Dendritic cell treated with granulocyte-macrophage colony-stimulating factor and Interleukin-4, amounts not matched to agents 40 ng/mL and 50 ng/mL, for 4 days (primary cell): ENCODE data around the gene CHST11.
"Not testable (repeated sequence)": the region's sequence is repeated elsewhere in the genome, so short reads cannot be mapped to it uniquely, and the experiment has no call there.

Source experiments
- H3K27ac Mint-ChIP-seq: one replicate; pipeline ENCODE4 v1.8.0; 2022; ENCODE audit warnings: mild to moderate bottlenecking, mixed read lengths
- H3K27me3 Mint-ChIP-seq: one replicate; pipeline ENCODE4 v1.8.0; 2022; ENCODE audit warnings: mild to moderate bottlenecking, mixed read lengths
- H3K36me3 Mint-ChIP-seq: one replicate; pipeline ENCODE4 v1.8.0; 2022; ENCODE audit warnings: low read depth, mixed read lengths
- H3K4me1 Mint-ChIP-seq: one replicate; pipeline ENCODE4 v1.8.0; 2022; ENCODE audit warnings: low read depth, mixed read lengths
- H3K4me3 Mint-ChIP-seq: one replicate; pipeline ENCODE4 v1.8.0; 2022; ENCODE audit warnings: mild to moderate bottlenecking, moderate library complexity, mixed read lengths
- H3K9me3 Mint-ChIP-seq: one replicate; pipeline ENCODE4 v1.8.0; 2022; ENCODE audit warnings: mixed read lengths
- intact Hi-C: fragments of 100-400 bp; cut with micrococcal nuclease; formaldehyde crosslinking; loops from one replicate; pipeline ENCODE4 v1.15.0; 2022

CHST11 gene

GRCh38 chr12:104600790-104601739 is 144.3 kb downstream of the CHST11 start:
- Mint-ChIP-seq H3K4me1 (peaks cover 91% of the 10 kb centered on the region), H3K27me3 (no peaks in the 10 kb centered on the region), H3K4me3 (no peak overlapping the region), H3K27ac (peak overlapping the region; percentile 64), H3K9me3 (no peaks in the 10 kb centered on the region), H3K36me3 (peaks cover 49% of the 10 kb centered on the region)
- intact Hi-C loops = loop anchor here (5.0 kb wide), 1 partner anchor 41 kb away; no protein-coding TSS in a partner anchor

DNA sequence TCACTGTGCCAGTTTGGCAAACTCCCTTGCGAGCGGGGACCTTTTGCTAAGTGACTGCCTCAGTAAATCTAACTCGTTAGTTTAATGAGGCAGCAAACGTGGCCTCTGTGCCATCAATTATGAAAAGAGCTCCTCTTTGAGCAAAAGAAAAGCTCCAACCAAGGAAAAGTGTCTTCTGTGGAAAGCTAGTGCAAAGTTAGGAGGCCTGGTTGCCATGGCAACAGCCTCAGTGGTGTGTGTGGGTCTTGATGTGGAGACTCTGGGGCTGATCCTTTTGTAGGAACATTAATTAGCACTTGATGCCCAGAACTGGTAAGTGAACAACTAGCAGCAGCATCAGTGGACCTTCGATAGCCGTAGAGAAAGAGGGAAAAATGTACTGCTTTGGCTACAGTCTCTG is 145.7 kb downstream of the CHST11 start:
- Mint-ChIP-seq H3K4me3 (no peak overlapping the region), H3K4me1 (peaks cover 89% of the 10 kb centered on the region), H3K36me3 (peaks cover 62% of the 10 kb centered on the region), H3K9me3 (no peaks in the 10 kb centered on the region), H3K27me3 (no peaks in the 10 kb centered on the region), H3K27ac (no peak overlapping the region)
- intact Hi-C loops = loop anchor here (5.0 kb wide), 1 partner anchor 40 kb away; no protein-coding TSS in a partner anchor

GRCh38 chr12:104602896-104603295 is 146.1 kb downstream of the CHST11 start:
- H3K27me3 Mint-ChIP-seq = no peaks in the 10 kb centered on the region
- no peak overlapping the region for H3K4me3 Mint-ChIP-seq
- intact Hi-C loops = loop anchor here (5.0 kb wide), 1 partner anchor 39 kb away; no protein-coding TSS in a partner anchor
- H3K4me1 Mint-ChIP-seq = peaks cover 88% of the 10 kb centered on the region
- H3K36me3 Mint-ChIP-seq = peaks cover 66% of the 10 kb centered on the region
- no peaks in the 10 kb centered on the region for H3K9me3 Mint-ChIP-seq
- peak overlapping the region; percentile 94 for H3K27ac Mint-ChIP-seq

GRCh38 chr12:104603545-104603973 is 146.8 kb downstream of the CHST11 start:
- Mint-ChIP-seq H3K27ac (peak overlapping the region; percentile 94), H3K27me3 (no peaks in the 10 kb centered on the region), H3K9me3 (no peaks in the 10 kb centered on the region), H3K4me3 (peak overlapping the region; percentile 28), H3K36me3 (peaks cover 73% of the 10 kb centered on the region), H3K4me1 (peaks cover 88% of the 10 kb centered on the region)
- intact Hi-C loops = loop anchor here (5.0 kb wide), 1 partner anchor 39 kb away; no protein-coding TSS in a partner anchor

- intact Hi-C loops = loop anchor here (5.0 kb wide), 1 partner anchor 38 kb away; no protein-coding TSS in a partner anchor
- no peaks in the 10 kb centered on the region for H3K27me3 Mint-ChIP-seq
- H3K36me3 Mint-ChIP-seq = peaks cover 77% of the 10 kb centered on the region
- peaks cover 88% of the 10 kb centered on the region for H3K4me1 Mint-ChIP-seq
- H3K9me3 Mint-ChIP-seq = no peaks in the 10 kb centered on the region
- peak overlapping the region; percentile 28 for H3K4me3 Mint-ChIP-seq
- peak overlapping the region; percentile 94 for H3K27ac Mint-ChIP-seq
Observed at GRCh38 chr12:104604070-104604994, 147.6 kb downstream of the CHST11 start.

DNA sequence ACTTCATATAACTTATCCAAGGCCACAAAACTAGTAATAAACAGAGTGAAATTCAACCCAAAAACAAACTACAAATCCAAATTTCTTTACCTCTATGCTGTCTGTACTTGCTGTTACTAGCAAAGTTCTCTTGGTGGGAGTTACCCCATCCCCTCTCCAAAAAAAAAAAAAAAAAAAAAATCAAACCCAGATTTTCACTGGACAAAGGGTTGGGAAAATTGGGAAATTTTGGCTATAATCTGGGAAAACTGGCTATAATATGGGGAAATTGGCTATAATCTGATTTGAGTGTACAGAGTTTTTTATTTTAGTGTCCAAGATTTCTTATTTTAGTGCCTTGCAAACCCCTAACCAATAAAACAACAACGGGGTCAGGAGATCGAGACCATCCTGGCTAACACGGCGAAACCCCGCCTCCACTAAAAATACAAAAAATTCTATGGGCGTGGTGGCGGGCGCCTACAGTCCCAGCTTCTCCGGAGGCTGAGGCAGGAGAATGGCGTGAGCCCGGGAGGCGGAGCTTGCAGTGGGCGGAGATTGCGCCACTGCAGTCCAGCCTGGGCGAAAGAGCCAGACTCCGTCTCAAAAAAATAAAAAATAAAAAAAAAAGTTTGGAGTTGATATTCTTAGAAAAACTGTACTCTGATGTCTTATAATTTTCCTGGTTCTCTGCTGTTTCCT is 148.4 kb downstream of the CHST11 start:
- intact Hi-C loops = loop anchor here (5.0 kb wide), 1 partner anchor 37 kb away; no protein-coding TSS in a partner anchor
- H3K36me3 Mint-ChIP-seq = peaks cover 74% of the 10 kb centered on the region
- peaks cover 80% of the 10 kb centered on the region for H3K4me1 Mint-ChIP-seq
- H3K27me3 Mint-ChIP-seq = no peaks in the 10 kb centered on the region
- H3K4me3 Mint-ChIP-seq = no peak overlapping the region
- no peaks in the 10 kb centered on the region for H3K9me3 Mint-ChIP-seq
- peak overlapping the region; percentile 94 for H3K27ac Mint-ChIP-seq

- Mint-ChIP-seq H3K4me1 (peaks cover 74% of the 10 kb centered on the region), H3K27ac (peak overlapping the region; percentile 94), H3K27me3 (no peaks in the 10 kb centered on the region), H3K9me3 (no peaks in the 10 kb centered on the region), H3K36me3 (peaks cover 69% of the 10 kb centered on the region), H3K4me3 (no peak overlapping the region)
- intact Hi-C loops = no loop called here
Observed at GRCh38 chr12:104605685-104606084, 148.9 kb downstream of the CHST11 start.

- peaks cover 63% of the 10 kb centered on the region for H3K36me3 Mint-ChIP-seq
- intact Hi-C loops = no loop called here
- no peak overlapping the region for H3K4me3 Mint-ChIP-seq
- H3K4me1 Mint-ChIP-seq = peaks cover 69% of the 10 kb centered on the region
- H3K27me3 Mint-ChIP-seq = no peaks in the 10 kb centered on the region
- peaks cover 25% of the 10 kb centered on the region for H3K9me3 Mint-ChIP-seq
- H3K27ac Mint-ChIP-seq = peak overlapping the region; percentile 7
Observed at GRCh38 chr12:104608998-104609397, 152.2 kb downstream of the CHST11 start.

GRCh38 chr12:104609445-104609844 is 152.7 kb downstream of the CHST11 start:
- intact Hi-C loops = no loop called here
- Mint-ChIP-seq H3K27me3 (no peaks in the 10 kb centered on the region), H3K9me3 (peaks cover 25% of the 10 kb centered on the region), H3K27ac (peak overlapping the region; percentile 7), H3K4me1 (peaks cover 65% of the 10 kb centered on the region), H3K36me3 (peaks cover 61% of the 10 kb centered on the region), H3K4me3 (no peak overlapping the region)

DNA sequence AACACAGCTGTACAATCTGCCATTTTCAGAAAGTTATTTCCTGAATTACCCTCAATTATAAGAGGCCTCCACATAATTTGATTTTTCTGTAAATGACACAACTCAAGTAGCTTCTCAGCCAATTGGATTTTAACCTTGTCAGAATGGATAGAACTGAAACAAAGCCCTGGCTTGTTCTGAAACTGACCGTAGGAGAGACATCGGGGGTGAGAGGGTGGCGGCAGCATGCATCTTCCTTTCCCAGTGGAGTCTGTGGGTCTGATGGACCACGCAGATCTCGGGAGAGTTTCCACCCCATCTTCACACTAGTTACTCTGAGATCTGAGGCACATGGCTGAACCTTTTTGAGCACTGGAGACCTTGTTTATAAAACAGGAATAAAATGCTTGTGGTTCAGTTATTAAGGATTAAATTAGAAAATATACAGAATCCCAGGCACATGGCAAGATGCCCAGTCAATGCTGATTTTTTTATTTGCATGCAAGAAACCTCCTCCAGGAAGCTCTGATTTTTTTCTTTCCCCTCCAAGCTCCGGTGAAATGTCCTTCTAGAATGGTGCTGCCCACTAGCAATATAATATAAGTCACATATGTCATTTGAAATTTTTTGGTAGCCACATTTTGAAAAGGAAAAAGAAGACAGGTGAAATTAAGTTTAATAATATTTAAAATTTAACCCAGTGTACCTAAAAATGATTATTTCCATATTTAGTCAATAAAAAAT is 153.9 kb downstream of the CHST11 start:
- Mint-ChIP-seq H3K4me1 (peaks cover 69% of the 10 kb centered on the region), H3K9me3 (peaks cover 25% of the 10 kb centered on the region), H3K36me3 (peaks cover 74% of the 10 kb centered on the region), H3K27me3 (no peaks in the 10 kb centered on the region), H3K4me3 (no peak overlapping the region), H3K27ac (no peak overlapping the region)
- intact Hi-C loops = no loop called here

- no peak overlapping the region for H3K4me3 Mint-ChIP-seq
- H3K27ac Mint-ChIP-seq = peak overlapping the region; percentile 47
- H3K9me3 Mint-ChIP-seq = peaks cover 25% of the 10 kb centered on the region
- H3K36me3 Mint-ChIP-seq = peaks cover 74% of the 10 kb centered on the region
- no peaks in the 10 kb centered on the region for H3K27me3 Mint-ChIP-seq
- intact Hi-C loops = no loop called here
- H3K4me1 Mint-ChIP-seq = peaks cover 67% of the 10 kb centered on the region
Observed at GRCh38 chr12:104611671-104612070, 154.9 kb downstream of the CHST11 start.

DNA sequence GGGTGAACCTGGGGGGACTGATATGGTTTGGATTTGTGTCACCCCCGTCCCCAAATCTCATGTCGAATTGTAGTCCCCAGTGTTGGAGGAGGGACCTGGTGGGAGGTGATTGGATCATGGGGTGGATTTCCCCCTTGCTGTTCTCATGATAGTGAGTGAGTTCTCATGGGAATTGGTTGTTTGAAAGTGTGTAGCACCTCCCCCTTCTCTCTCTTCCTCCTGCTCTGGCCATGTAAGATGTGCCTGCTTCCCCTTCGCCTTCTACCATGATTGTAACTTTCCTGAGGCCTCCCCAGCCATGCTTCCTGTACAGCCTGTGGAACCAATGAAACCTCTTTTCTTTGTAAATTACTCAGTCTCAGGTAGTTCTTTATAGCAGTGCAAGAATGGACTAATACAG is 156.6 kb downstream of the CHST11 start:
- Mint-ChIP-seq H3K9me3 (peaks cover 25% of the 10 kb centered on the region), H3K27ac (peak overlapping the region; percentile 47), H3K36me3 (peaks cover 62% of the 10 kb centered on the region), H3K4me1 (peaks cover 60% of the 10 kb centered on the region)
- H3K27me3 Mint-ChIP-seq, intact Hi-C loops, H3K4me3 Mint-ChIP-seq: not testable (repeated sequence)
